Subcutaneous abdominal adipose tissue (tissue), 5 donors: Measurements from ENCODE around the gene MYOCD.

Source experiments
- H3K27ac ChIP-seq: one replicate; pipeline ENCODE4 v1.7.0; 2013; ENCODE audit warnings: low read depth, mild to moderate bottlenecking, inconsistent platforms, low read length, moderate library complexity
- H3K27me3 ChIP-seq, 5 donors: one replicate each; pipeline ENCODE4 v1.7.0; 2013; ENCODE audit warnings: low read length in 5 of 5, inconsistent platforms in 1 of 5; ENCODE audit not compliant: control insufficient read depth in 5 of 5, insufficient read depth in 4 of 5
- H3K36me3 ChIP-seq, 5 donors: one replicate each; pipeline ENCODE4 v1.7.0; 2013; ENCODE audit warnings: low read length in 5 of 5; ENCODE audit not compliant: control insufficient read depth in 5 of 5, insufficient read depth in 5 of 5
- H3K4me1 ChIP-seq, 5 donors: one replicate each; pipeline ENCODE4 v1.7.0; 2013; ENCODE audit warnings: low read length in 5 of 5, mild to moderate bottlenecking in 3 of 5, moderate library complexity in 1 of 5; ENCODE audit not compliant: control insufficient read depth in 5 of 5, insufficient read depth in 5 of 5
- H3K4me3 ChIP-seq, 5 donors: one replicate each; pipeline ENCODE4 v1.7.0; 2013; ENCODE audit warnings: low read length in 5 of 5, low read depth in 1 of 5
- H3K9ac ChIP-seq, 5 donors: one replicate each; pipeline ENCODE4 v1.7.0; 2013; ENCODE audit warnings: low read length in 5 of 5, mild to moderate bottlenecking in 4 of 5, moderate library complexity in 3 of 5
- H3K9me3 ChIP-seq, 5 donors: one replicate each; pipeline ENCODE4 v1.7.0; 2013; ENCODE audit warnings: low read length in 5 of 5; ENCODE audit not compliant: control insufficient read depth in 5 of 5
- donor health status: healthy.
- donor health status: healthy.
- donor health status: healthy.
- donor health status: healthy.
- donor health status: healthy.

Gene MYOCD

GRCh38 chr17:12664894-12665262 is 812 bp upstream of the MYOCD start:
- no peaks in the 10 kb centered on the region for H3K36me3 ChIP-seq
- peak overlapping the region in 1 of 5 donors; percentile 26 for H3K9ac ChIP-seq
- peaks cover 9 to 31% (median 29%) of the 10 kb centered on the region in 5 donors for H3K27me3 ChIP-seq
- peaks cover 0 to 15% (median 14%) of the 10 kb centered on the region in 5 donors for H3K4me1 ChIP-seq
- H3K9me3 ChIP-seq: no peaks in the 10 kb centered on the region
- H3K4me3 ChIP-seq: peak overlapping the region; percentile 54 to 74 (median 63)
- no peak overlapping the region for H3K27ac ChIP-seq

DNA sequence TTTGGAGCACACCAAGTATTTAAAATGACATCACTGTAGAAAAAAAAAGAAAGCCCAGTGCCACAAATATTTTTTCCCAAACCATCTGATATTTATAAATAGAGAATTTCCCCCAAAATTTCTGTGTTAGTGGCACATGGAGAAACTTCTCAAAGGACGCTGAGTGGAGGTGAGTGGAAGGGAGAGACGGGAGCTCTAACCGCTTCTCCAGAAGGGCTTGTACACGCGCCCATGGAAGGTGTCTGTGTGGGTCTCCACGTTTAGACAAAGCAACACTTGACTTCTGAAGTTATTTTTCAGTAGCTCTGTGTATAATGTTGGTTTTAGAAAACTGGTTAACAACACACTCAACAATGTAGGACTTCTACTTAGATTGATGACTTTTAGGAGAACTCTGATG is 1.0 kb downstream of the MYOCD start:
- peaks cover 9 to 31% (median 27%) of the 10 kb centered on the region in 5 donors for H3K27me3 ChIP-seq
- no peak overlapping the region for H3K9ac ChIP-seq
- no peaks in the 10 kb centered on the region for H3K9me3 ChIP-seq
- no peak overlapping the region for H3K27ac ChIP-seq
- peaks cover 0 to 15% (median 14%) of the 10 kb centered on the region in 5 donors for H3K4me1 ChIP-seq
- H3K4me3 ChIP-seq: no peak overlapping the region
- no peaks in the 10 kb centered on the region for H3K36me3 ChIP-seq

GRCh38 chr17:12667299-12667958 is 1.7 kb downstream of the MYOCD start:
- no peak overlapping the region for H3K4me3 ChIP-seq
- peaks cover 0 to 15% (median 14%) of the 10 kb centered on the region in 5 donors for H3K4me1 ChIP-seq
- H3K27ac ChIP-seq: no peak overlapping the region
- H3K9ac ChIP-seq: no peak overlapping the region
- H3K9me3 ChIP-seq: no peaks in the 10 kb centered on the region
- H3K27me3 ChIP-seq: peaks cover 9 to 31% (median 27%) of the 10 kb centered on the region in 5 donors
- no peaks in the 10 kb centered on the region for H3K36me3 ChIP-seq

GRCh38 chr17:12671906-12672305 is 6.2 kb downstream of the MYOCD start:
- Histone ChIP-seq H3K9ac (no peak overlapping the region), H3K4me3 (no peak overlapping the region), H3K4me1 (no peaks in the 10 kb centered on the region), H3K36me3 (no peaks in the 10 kb centered on the region), H3K27ac (no peak overlapping the region), H3K27me3 (peaks cover 0 to 4% (median 0%) of the 10 kb centered on the region in 5 donors), H3K9me3 (no peaks in the 10 kb centered on the region)

GRCh38 chr17:12672947-12673346 is 7.3 kb downstream of the MYOCD start:
- H3K36me3 ChIP-seq: no peaks in the 10 kb centered on the region
- H3K9me3 ChIP-seq: no peaks in the 10 kb centered on the region
- H3K27ac ChIP-seq: no peak overlapping the region
- no peak overlapping the region for H3K4me3 ChIP-seq
- no peak overlapping the region for H3K9ac ChIP-seq
- H3K27me3 ChIP-seq: no peaks in the 10 kb centered on the region
- H3K4me1 ChIP-seq: no peaks in the 10 kb centered on the region

- H3K27me3 ChIP-seq: no peaks in the 10 kb centered on the region
- no peaks in the 10 kb centered on the region for H3K36me3 ChIP-seq
- H3K9ac ChIP-seq: no peak overlapping the region
- H3K9me3 ChIP-seq: no peaks in the 10 kb centered on the region
- H3K4me1 ChIP-seq: no peaks in the 10 kb centered on the region
- no peak overlapping the region for H3K27ac ChIP-seq
- no peak overlapping the region for H3K4me3 ChIP-seq
Measured at GRCh38 chr17:12673788-12674187, 8.1 kb downstream of the MYOCD start.

DNA sequence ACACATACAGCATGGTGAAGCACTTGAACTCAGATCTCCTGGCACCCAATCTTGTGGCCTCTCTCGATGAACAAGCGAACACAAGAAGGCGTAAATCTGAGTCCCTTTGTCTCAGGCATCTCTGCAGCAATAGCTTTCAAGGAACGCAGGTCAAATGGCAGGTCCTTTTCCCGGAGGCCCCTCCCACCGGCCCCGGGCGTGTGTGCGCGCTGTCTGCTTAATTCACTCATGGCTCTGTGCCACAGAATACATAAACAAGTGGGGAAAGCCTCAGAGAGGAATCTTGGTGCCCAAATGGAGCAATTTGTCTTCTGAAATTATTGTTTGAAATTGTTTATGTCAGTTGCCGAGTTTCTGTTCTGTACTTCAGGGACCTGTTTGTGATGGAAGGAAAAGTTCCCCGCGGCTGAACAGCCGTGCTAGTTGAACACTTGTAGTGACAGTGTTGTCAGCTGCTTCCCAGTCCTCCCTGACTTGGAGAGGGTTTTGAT is 14.8 kb downstream of the MYOCD start:
- no peak overlapping the region for H3K27ac ChIP-seq
- no peaks in the 10 kb centered on the region for H3K9me3 ChIP-seq
- H3K4me3 ChIP-seq: no peak overlapping the region
- H3K4me1 ChIP-seq: peaks cover 0 to 3% (median 0%) of the 10 kb centered on the region in 5 donors
- no peak overlapping the region for H3K9ac ChIP-seq
- peaks cover 0 to 4% (median 0%) of the 10 kb centered on the region in 5 donors for H3K27me3 ChIP-seq
- no peaks in the 10 kb centered on the region for H3K36me3 ChIP-seq

GRCh38 chr17:12680993-12681392 is 15.3 kb downstream of the MYOCD start:
- H3K9ac ChIP-seq: no peak overlapping the region
- H3K27me3 ChIP-seq: peaks cover 0 to 4% (median 0%) of the 10 kb centered on the region in 5 donors

GRCh38 chr17:12683299-12683698 is 17.6 kb downstream of the MYOCD start:
- Histone ChIP-seq H3K9me3 (no peaks in the 10 kb centered on the region), H3K27me3 (peaks cover 0 to 4% (median 0%) of the 10 kb centered on the region in 5 donors), H3K36me3 (no peaks in the 10 kb centered on the region), H3K9ac (no peak overlapping the region), H3K4me1 (peaks cover 0 to 3% (median 0%) of the 10 kb centered on the region in 5 donors), H3K27ac (no peak overlapping the region), H3K4me3 (no peak overlapping the region)

More at GRCh38 chr17:12680993-12681392, 15.3 kb downstream of the MYOCD start:
- Histone ChIP-seq H3K4me3 (no peak overlapping the region), H3K36me3 (no peaks in the 10 kb centered on the region), H3K4me1 (peaks cover 0 to 3% (median 0%) of the 10 kb centered on the region in 5 donors), H3K27ac (no peak overlapping the region), H3K9me3 (no peaks in the 10 kb centered on the region)

DNA sequence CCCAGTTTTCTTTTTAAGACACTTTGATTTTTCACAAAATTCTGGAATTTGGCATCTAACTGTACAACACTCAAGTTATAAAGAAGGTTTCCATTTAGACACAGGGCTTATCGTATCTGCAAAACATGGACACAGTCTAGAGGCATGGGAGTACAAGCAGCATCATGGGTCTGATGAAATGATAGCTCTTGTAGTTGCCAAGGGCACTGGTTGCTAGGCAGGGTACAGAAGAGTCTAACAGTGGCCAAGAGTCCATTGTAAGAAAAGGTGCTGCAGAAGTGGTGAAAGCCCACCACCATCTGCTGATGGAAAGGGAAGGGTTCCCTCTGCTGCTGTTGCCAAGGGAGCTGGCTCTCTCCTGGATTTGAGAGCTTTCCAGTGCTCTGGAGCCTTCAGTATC is 20.8 kb downstream of the MYOCD start:
- H3K4me3 ChIP-seq: no peak overlapping the region
- H3K9me3 ChIP-seq: no peaks in the 10 kb centered on the region
- peaks cover 0 to 6% (median 0%) of the 10 kb centered on the region in 5 donors for H3K4me1 ChIP-seq
- no peak overlapping the region for H3K9ac ChIP-seq
- H3K27ac ChIP-seq: no peak overlapping the region
- H3K36me3 ChIP-seq: no peaks in the 10 kb centered on the region
- no peaks in the 10 kb centered on the region for H3K27me3 ChIP-seq
